CD4-positive, alpha-beta T cell (primary cell): ENCODE data around the gene TP53I11. TPM values are rescaled to one million over a fixed set of nuclear protein-coding genes. Genes with fewer than 3 reads are reported as not detected.
A peak's percentile ranks its signal among the peaks of the same experiment; 100 is the strongest.

Source experiments
- ATAC-seq: fragments of 200-7000 bp; cut with Tn5 transposase; one replicate; pipeline ENCODE4 v1.10.0; 2022; ENCODE audit warnings: mild to moderate bottlenecking; ENCODE audit not compliant: poor library complexity
- CTCF ChIA-PET: fragments of 350-600 bp; sonication (Branson Sonifier 250); formaldehyde crosslinking; loops from one replicate; lab custom pipeline; 2021; ENCODE audit warnings: antibody characterized with exemption, inconsistent platforms; lab: Charles Lee
- POLR2A ChIA-PET: fragments of 350-600 bp; sonication (Branson Sonifier 250); formaldehyde crosslinking; loops from one replicate; lab custom pipeline; 2021; ENCODE audit warnings: antibody characterized with exemption, inconsistent platforms; lab: Charles Lee
- DNase-seq, 14 experiments: peaks; one replicate each; pipeline ENCODE4 v3.0.0-alpha.2; 2013 to 2020; ENCODE audit warnings: mixed read lengths in 2 of 14
- H3K27ac ChIP-seq, 2 donors: one replicate each; pipeline versions ENCODE4 v1.5.1 to v1.7.0; 2013; ENCODE audit warnings: low read length in 2 of 2, low read depth in 1 of 2, mild to moderate bottlenecking in 1 of 2
- H3K27me3 ChIP-seq, 2 experiments: 1 replicate in 1 of 2; 2 replicates in 1 of 2; pipeline versions ENCODE4 v1.6.1 to v1.7.0; 2013; ENCODE audit warnings: low read length in 2 of 2, control low read depth in 1 of 2, mild to moderate bottlenecking in 1 of 2, moderate library complexity in 1 of 2; ENCODE audit not compliant: insufficient read depth in 2 of 2, control insufficient read depth in 1 of 2
- H3K36me3 ChIP-seq: one replicate; pipeline ENCODE4 v1.6.1; 2013; ENCODE audit warnings: low read length, control low read depth; ENCODE audit not compliant: insufficient read depth
- H3K4me1 ChIP-seq: one replicate; pipeline ENCODE4 v1.6.1; 2013; ENCODE audit warnings: low read length, control low read depth; ENCODE audit not compliant: insufficient read depth
- H3K4me3 ChIP-seq: one replicate; pipeline ENCODE4 v1.5.1; 2013; ENCODE audit warnings: mild to moderate bottlenecking, low read length, moderate library complexity
- H3K9me3 ChIP-seq, 2 experiments: 1 replicate in 1 of 2; 2 replicates in 1 of 2; pipeline versions ENCODE4 v1.6.1 to v1.7.0; 2013; ENCODE audit warnings: low read length in 2 of 2, mild to moderate bottlenecking in 2 of 2, control low read depth in 1 of 2, moderate library complexity in 1 of 2; ENCODE audit not compliant: control insufficient read depth in 1 of 2, insufficient read depth in 1 of 2
- H3K27ac Mint-ChIP-seq: one replicate; pipeline ENCODE4 v1.8.0; 2020; ENCODE audit warnings: mixed read lengths
- H3K27me3 Mint-ChIP-seq: one replicate; pipeline ENCODE4 v1.8.0; 2021; ENCODE audit warnings: mixed read lengths
- H3K36me3 Mint-ChIP-seq: one replicate; pipeline ENCODE4 v1.8.0; 2021; ENCODE audit warnings: low read depth, mixed read lengths
- H3K4me1 Mint-ChIP-seq: one replicate; pipeline ENCODE4 v1.8.0; 2021; ENCODE audit warnings: low read depth, mixed read lengths
- H3K4me3 Mint-ChIP-seq: one replicate; pipeline ENCODE4 v1.8.0; 2020; ENCODE audit warnings: mild to moderate bottlenecking, mixed read lengths
- H3K9me3 Mint-ChIP-seq: one replicate; pipeline ENCODE4 v1.8.0; 2020; ENCODE audit warnings: mixed read lengths
- CTCF ChIP-seq: fragments of 200-600 bp; IDR thresholded peaks from one replicate; pipeline ENCODE4 v1.8.0; 2022; ENCODE audit warnings: antibody characterized with exemption, mild to moderate bottlenecking
- intact Hi-C, 2 experiments: fragments of 100-400 bp; cut with DNase I in 1 of 2; cut with micrococcal nuclease in 1 of 2; formaldehyde crosslinking; loops; one replicate each; pipeline versions ENCODE4 v1.15.1 to v1.9.0; 2023 to 2025; cut with DNase I, micrococcal nuclease
- polyA plus RNA-seq, 2 donors: library from polyadenylated mRNA; unstranded; fragments of 120-200 nt; gene quantifications; one replicate each; pipeline ENCODE4 v1.2.1, GENCODE V29; 2013
- total RNA-seq, 174 experiments: library from RNA in 2 of 174; stranded (reverse) in 2 of 174; gene quantifications; one replicate each; pipeline ENCODE4 v1.2.3 and lab custom pipeline; 2021 to 2026

The TP53I11 gene, protein sequence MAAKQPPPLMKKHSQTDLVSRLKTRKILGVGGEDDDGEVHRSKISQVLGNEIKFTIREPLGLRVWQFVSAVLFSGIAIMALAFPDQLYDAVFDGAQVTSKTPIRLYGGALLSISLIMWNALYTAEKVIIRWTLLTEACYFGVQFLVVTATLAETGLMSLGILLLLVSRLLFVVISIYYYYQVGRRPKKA
- total RNA-seq (1 to 10 TPM; 3.5 to 4.6 TPM), total RNA-seq (lab: John Stamatoyannopoulos, UW) (1.5 to 31.2 (median 5.9) reads per million in 172 experiments)
- 6.5 TPM for polyA plus RNA-seq (2013, experiment 1 of 2)
- polyA plus RNA-seq (2013, experiment 2 of 2) = 10.4 TPM

DNA sequence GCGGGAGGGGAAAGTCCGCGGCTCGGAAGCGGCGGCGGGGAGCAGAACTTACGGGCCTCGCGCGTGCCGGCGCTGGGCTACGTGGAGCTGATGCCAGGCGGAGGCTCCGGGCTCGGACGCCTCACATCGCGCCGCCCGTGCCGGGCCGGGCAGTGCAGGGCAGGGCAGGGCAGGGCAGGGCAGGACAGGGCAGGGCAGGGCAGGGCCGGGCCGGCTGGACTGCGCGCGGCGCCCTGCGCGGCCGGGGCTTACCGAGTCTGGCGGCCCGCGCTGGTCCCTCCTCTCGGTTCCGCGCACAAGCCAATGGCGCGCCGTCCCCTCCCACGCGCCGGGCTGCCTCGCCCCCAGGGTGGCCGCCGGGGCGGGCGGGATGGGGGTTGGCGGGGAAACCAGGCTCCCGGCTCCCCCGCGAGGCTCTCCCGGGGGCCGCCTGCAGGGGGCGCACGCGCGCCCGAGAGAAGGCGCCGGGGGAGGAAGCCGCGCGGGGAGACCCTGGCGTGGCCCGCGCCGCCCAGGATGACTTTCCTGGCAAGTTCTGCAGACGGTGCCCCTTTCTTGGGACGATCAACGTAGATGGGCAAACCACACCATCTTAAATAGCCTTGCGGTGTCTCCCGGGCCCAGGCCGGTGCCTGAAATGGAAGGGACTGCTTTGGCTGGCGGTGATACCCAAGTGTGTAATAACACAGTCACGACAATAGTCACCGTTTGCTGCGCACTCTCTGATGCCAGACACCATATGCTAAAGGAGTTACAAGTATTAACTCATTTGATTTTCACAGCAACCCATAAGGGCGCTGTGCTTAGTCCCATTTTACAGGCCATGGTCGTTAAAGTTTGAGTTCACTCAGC lies at the start of gene TP53I11:
TP53I11 (minus strand) TSS at position 259 of the 852 bp plus-strand sequence. CDS start 12,548 bp downstream, outside the sequence.
- ChIA-PET CTCF (no interaction called here), POLR2A (interaction anchor here (0.6 to 1.4 kb wide), 2 partner anchors 129 to 140 kb away, joined by 3 read pairs; no protein-coding TSS in a partner anchor)
- no peaks in the 10 kb centered on the region for H3K36me3 Mint-ChIP-seq
- peak; percentile 51 for TF ChIP-seq CTCF
- peaks cover 5% of the 10 kb centered on the region for H3K4me1 Mint-ChIP-seq
- no peaks in the 10 kb centered on the region for H3K9me3 ChIP-seq
- H3K27ac ChIP-seq = no peak within 1 kb of the TSS
- H3K4me1 ChIP-seq = peaks cover 26% of the 10 kb centered on the region
- intact Hi-C loops = no loop called here
- no peaks in the 10 kb centered on the region for H3K36me3 ChIP-seq
- H3K4me3 Mint-ChIP-seq = peak within 1 kb of the TSS; percentile 87
- H3K27ac Mint-ChIP-seq = no peak within 1 kb of the TSS
- DNase-seq = peak; percentile 19 to 80 (median 48)
- H3K9me3 Mint-ChIP-seq = no peaks in the 10 kb centered on the region
- peak within 1 kb of the TSS; percentile 71 for H3K4me3 ChIP-seq
- no peaks in the 10 kb centered on the region for H3K27me3 ChIP-seq
- ATAC-seq = peak; percentile 74
- H3K27me3 Mint-ChIP-seq = no peaks in the 10 kb centered on the region

DNA sequence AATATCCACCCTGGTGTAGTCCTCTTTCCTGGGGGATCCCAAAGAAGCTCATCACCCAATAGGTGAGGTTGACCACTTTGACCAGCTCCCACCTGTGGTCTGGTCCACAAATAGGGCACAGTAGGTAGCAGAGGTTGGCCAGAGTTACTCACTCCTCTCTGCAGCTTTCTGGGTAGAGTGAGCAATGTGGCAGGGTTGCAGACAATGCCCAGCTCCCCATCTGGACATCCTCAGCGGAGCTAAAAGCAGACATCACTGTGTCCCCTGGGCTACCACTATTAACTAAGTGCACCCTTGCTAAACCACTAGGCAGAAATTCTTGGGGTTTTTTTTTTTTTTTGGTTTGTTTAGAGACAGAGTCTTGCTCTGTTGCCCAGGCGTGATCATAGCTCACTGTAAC lies 48.4 kb upstream of the TP53I11 start:
- H3K9me3 ChIP-seq = no peaks in the 10 kb centered on the region
- Mint-ChIP-seq H3K27ac (no peak overlapping the region), H3K27me3 (peaks cover 6% of the 10 kb centered on the region), H3K4me1 (no peaks in the 10 kb centered on the region), H3K4me3 (no peak overlapping the region), H3K36me3 (no peaks in the 10 kb centered on the region), H3K9me3 (no peaks in the 10 kb centered on the region)
- DNase-seq (no peak), ATAC-seq (no peak)
- H3K27ac ChIP-seq = no peak overlapping the region
- CTCF ChIA-PET = interaction anchor here (1.3 kb wide), 1 partner anchor 106 kb away, joined by 4 read pairs; no protein-coding TSS in a partner anchor
- no peaks in the 10 kb centered on the region for H3K36me3 ChIP-seq
- H3K4me3 ChIP-seq = no peak overlapping the region
- no peak for TF ChIP-seq CTCF
- no peaks in the 10 kb centered on the region for H3K4me1 ChIP-seq
- H3K27me3 ChIP-seq = no peaks in the 10 kb centered on the region
- POLR2A ChIA-PET = interaction anchor here (0.6 kb wide), 1 partner anchor 332 kb away, joined by 3 read pairs; no protein-coding TSS in a partner anchor
- intact Hi-C loops = no loop called here

GRCh38 chr11:44998051-44998450 lies 47.4 kb upstream of the TP53I11 start:
- Mint-ChIP-seq H3K4me3 (no peak overlapping the region), H3K9me3 (no peaks in the 10 kb centered on the region), H3K36me3 (no peaks in the 10 kb centered on the region), H3K4me1 (no peaks in the 10 kb centered on the region), H3K27me3 (peaks cover 3% of the 10 kb centered on the region), H3K27ac (no peak overlapping the region)
- ChIA-PET CTCF (interaction anchor here (1.3 kb wide), 1 partner anchor 107 kb away, joined by 4 read pairs; no protein-coding TSS in a partner anchor), POLR2A (no interaction called here)
- TF ChIP-seq CTCF = no peak
- ATAC-seq (no peak), DNase-seq (no peak)
- Histone ChIP-seq H3K9me3 (no peaks in the 10 kb centered on the region), H3K4me3 (no peak overlapping the region), H3K27me3 (no peaks in the 10 kb centered on the region), H3K4me1 (no peaks in the 10 kb centered on the region), H3K36me3 (no peaks in the 10 kb centered on the region), H3K27ac (no peak overlapping the region)
- intact Hi-C loops = no loop called here
